GM12878 (cell line): ENCODE measurements around the gene FKBP8. TPM values are rescaled to one million over a fixed set of nuclear protein-coding genes. Genes with fewer than 3 reads are reported as not detected.

Experiments
- ATAC-seq: fragments of 200-7000 bp; cut with Tn5 transposase; 3 replicates; pipeline ENCODE4 v1.9.1; 2020; ENCODE audit warnings: mild to moderate bottlenecking, moderate library complexity
- BruUV-seq: library from RNA; stranded (reverse); fragments of 400-500 nt; replicated peaks from 2 replicates; lab custom pipeline; 2021; lab: Mats Ljungman, UMichigan
- CTCF ChIA-PET: fragments of 300-600 bp; sonication (Branson Sonifier 250); formaldehyde crosslinking; extraction: SDS; loops from one replicate; lab custom pipeline; 2021; ENCODE audit warnings: inconsistent platforms; lab: Yijun Ruan, JAX
- POLR2A ChIA-PET: fragments of 350-600 bp; formaldehyde crosslinking; extraction: SDS; loops from one replicate; lab custom pipeline; 2021; ENCODE audit warnings: inconsistent platforms; lab: Charles Lee
- RAD21 ChIA-PET: fragments of 300-600 bp; sonication (Branson Sonifier 250); formaldehyde crosslinking; loops from one replicate; lab custom pipeline; 2023; ENCODE audit warnings: antibody characterized with exemption; ENCODE audit not compliant: unreplicated experiment; lab: Charles Lee
- SMC1A ChIA-PET: fragments of 300-600 bp; sonication (Branson Sonifier 250); formaldehyde crosslinking; loops from one replicate; lab custom pipeline; 2023; ENCODE audit not compliant: unreplicated experiment, uncharacterized antibody; lab: Charles Lee
- DNase-seq: peaks from one replicate; pipeline ENCODE4 v3.0.0-alpha.2; 2011; ENCODE audit warnings: low read depth, low spot score
- FAIRE-seq: peaks from 3 replicates; lab custom pipeline; 2011; peaks lifted over from hg19 to GRCh38; lab: Jason Lieb, UNC
- H2AFZ ChIP-seq: 2 replicates; pipeline ENCODE4 v1.6.0; 2011; ENCODE audit warnings: low read depth, low read length, control low read depth; ENCODE audit not compliant: control insufficient read depth
- H3K27ac ChIP-seq: 2 replicates; pipeline ENCODE4 v1.5.1; 2011; ENCODE audit warnings: control low read depth; ENCODE audit not compliant: control insufficient read depth, insufficient read depth
- H3K27me3 ChIP-seq, 2 experiments: replicated peaks in 1 of 2; 2 replicates each; pipeline versions ENCODE4 v1.6.0 to v1.6.1; 2011; ENCODE audit warnings: low read length in 1 of 2; ENCODE audit not compliant: control insufficient read depth in 2 of 2, insufficient read depth in 2 of 2
- H3K36me3 ChIP-seq, 2 experiments: 2 replicates each; pipeline ENCODE4 v1.5.1; 2011; ENCODE audit warnings: low read length in 1 of 2; ENCODE audit not compliant: control insufficient read depth in 2 of 2, insufficient read depth in 2 of 2
- H3K4me1 ChIP-seq: 2 replicates; pipeline ENCODE4 v1.6.1; 2011; ENCODE audit warnings: mild to moderate bottlenecking, low read length, moderate library complexity, mixed read lengths; ENCODE audit not compliant: control insufficient read depth, insufficient read depth
- H3K4me2 ChIP-seq: 2 replicates; pipeline ENCODE4 v1.6.0; 2011; ENCODE audit warnings: control low read depth; ENCODE audit not compliant: control insufficient read depth, insufficient read depth
- H3K4me3 ChIP-seq: fragments of 200-600 bp; sonication (generic); 2 replicates; pipeline ENCODE4 v1.5.1; 2016
- H3K79me2 ChIP-seq: 2 replicates; pipeline ENCODE4 v1.6.0; 2011; ENCODE audit warnings: low read length; ENCODE audit not compliant: control insufficient read depth, insufficient read depth
- H3K9ac ChIP-seq: 2 replicates; pipeline ENCODE4 v1.8.0; 2011; ENCODE audit warnings: low read length, control low read depth, mixed read lengths; ENCODE audit not compliant: control insufficient read depth, insufficient read depth
- H3K9me3 ChIP-seq: replicated peaks from 3 replicates; pipeline ENCODE4 v1.5.1; 2011; ENCODE audit warnings: mild to moderate bottlenecking, low read length; ENCODE audit not compliant: control insufficient read depth, insufficient read depth
- H4K20me1 ChIP-seq: 2 replicates; pipeline ENCODE4 v1.6.0; 2011; ENCODE audit not compliant: control insufficient read depth, insufficient read depth
- FOS ChIP-seq: IDR thresholded peaks from 3 replicates; pipeline ENCODE4 v1.6.1; 2011; ENCODE audit warnings: borderline replicate concordance; ENCODE audit not compliant: insufficient read length; ENCODE audit errors: extremely low read depth
- MEF2A ChIP-seq: IDR thresholded peaks from 2 replicates; pipeline ENCODE4 v1.6.1; 2011; ENCODE audit warnings: low read depth, mild to moderate bottlenecking, low read length, moderate library complexity; ENCODE audit not compliant: insufficient read depth
- MXI1 ChIP-seq: fragments of 150-350 bp; IDR thresholded peaks from 2 replicates; pipeline ENCODE4 v1.6.1; 2011; ENCODE audit warnings: low read depth, mild to moderate bottlenecking, inconsistent platforms, low read length, improper control_type of control experiment
- NRF1 ChIP-seq: conservative IDR thresholded peaks from 2 replicates; pipeline ENCODE4 v1.6.1; 2011; ENCODE audit warnings: mild to moderate bottlenecking, low read depth, low read length, improper control_type of control experiment
- RCOR1 ChIP-seq: conservative IDR thresholded peaks from 2 replicates; pipeline ENCODE4 v1.6.1; 2012; ENCODE audit warnings: low read depth, low read length, improper control_type of control experiment
- TCF3 ChIP-seq: IDR thresholded peaks from 2 replicates; pipeline ENCODE4 v1.6.1; 2012; ENCODE audit warnings: low read depth, mild to moderate bottlenecking, low read length, borderline replicate concordance; ENCODE audit not compliant: insufficient read depth
- WGBS: methylation state at CpG from one replicate; pipeline ENCODE4 v1.1.6; 2016; ENCODE audit warnings: low lambda C conversion rate; ENCODE audit not compliant: insufficient replicate concordance, insufficient coverage; ENCODE audit errors: missing lambda C conversion rate; 5-methylcytosine and 5-hydroxymethylcytosine counted together
- in situ Hi-C: fragments of 300-500 bp; cut with MboI; formaldehyde crosslinking; loops from 9 replicates; pipeline ENCODE4 v1.14.3; 2018; ENCODE audit warnings: mixed read lengths
- intact Hi-C: fragments of 100-400 bp; cut with micrococcal nuclease; formaldehyde crosslinking; loops from one replicate; pipeline ENCODE4 v1.14.2; 2022; ENCODE audit not compliant: unreplicated experiment
- polyA plus RNA-seq, 11 experiments: library from polyadenylated mRNA; depleted of rRNA in 4 of 11; unstranded in 6 of 11; stranded (reverse) in 5 of 11; fragments of >200 nt; fragmentation: Nextera tagmentation in 4 of 11; fragmentation: Illumina TruSeq in 1 of 11; extraction: Ambion mirVana in 4 of 11; extraction: Trizol in 1 of 11; gene quantifications; 1 replicate in 1 of 11; 2 replicates in 10 of 11; pipeline versions ENCODE4 v1.2.1 to v1.2.3, GENCODE V29; 2011 to 2016; ENCODE audit warnings: inconsistent platforms in 2 of 11, missing spikeins in 2 of 11, low read depth in 1 of 11
- total RNA-seq, 4 experiments: library from RNA; depleted of rRNA in 3 of 4; stranded (reverse); fragments of >200 nt in 3 of 4; fragmentation: Illumina TruSeq in 1 of 4; extraction: Trizol in 1 of 4; gene quantifications; 2 replicates each; pipeline versions ENCODE4 v1.2.1 to v1.2.3, GENCODE V29; 2013 to 2021

Gene FKBP8
- total and polyA plus RNA-seq, 10 of the 15 experiments (the other 5 are each of a cell fraction or from before 2014, with no cell fraction given): 0.13 to 205 (median 95.4) TPM

GRCh38 chr19:18514800-18515682 is 28.3 kb downstream of the FKBP8 start:
- no peak overlapping the region for H3K4me3 ChIP-seq
- H3K9me3 ChIP-seq: no peaks in the 10 kb centered on the region
- H3K27ac ChIP-seq: no peak overlapping the region
- TF ChIP-seq TCF3 (no peak), RCOR1 (no peak), MXI1 (no peak), NRF1 (no peak), FOS (no peak), MEF2A (no peak)
- 85% methylated on average over 17 of the region's 17 CpGs for WGBS
- in situ Hi-C loops: no loop called here
- CTCF ChIA-PET: interaction anchor here (1.0 kb wide), 1 partner anchor 64 kb away, joined by 4 read pairs; no protein-coding TSS in a partner anchor
- 0 out of 2 replicates have a peak overlapping the region, but pooled peaks have one; percentile 17 for H3K4me2 ChIP-seq
- no peak for FAIRE-seq
- peaks cover 8% of the 10 kb centered on the region for H4K20me1 ChIP-seq
- no peak for DNase-seq
- no peaks in the 10 kb centered on the region for H3K27me3 ChIP-seq
- ATAC-seq: no peak
- H2AFZ ChIP-seq: no peak overlapping the region
- RAD21 ChIA-PET: no interaction called here
- no TSS peak for BruUV-seq
- H3K4me1 ChIP-seq: peaks cover 8% of the 10 kb centered on the region
- SMC1A ChIA-PET: no interaction called here
- POLR2A ChIA-PET: no interaction called here
- no peak overlapping the region; the same call in 1 of the 2 replicates for H3K9ac ChIP-seq
- H3K36me3 ChIP-seq: no peaks in the 10 kb centered on the region; a peak in 2 of 4 replicates
- peaks cover 76% of the 10 kb centered on the region for H3K79me2 ChIP-seq
- intact Hi-C loops: no loop called here
